CD4-positive, alpha-beta T cell treated with Interleukin-15 for 1 hour (primary cell): ENCODE measurements around the gene MTG2.
A peak's percentile ranks its signal among the peaks of the same experiment; 100 is the strongest.

Experiments
- DNase-seq: peaks from one replicate; pipeline ENCODE4 v3.0.0-alpha.2; 2020

MTG2 gene

DNA sequence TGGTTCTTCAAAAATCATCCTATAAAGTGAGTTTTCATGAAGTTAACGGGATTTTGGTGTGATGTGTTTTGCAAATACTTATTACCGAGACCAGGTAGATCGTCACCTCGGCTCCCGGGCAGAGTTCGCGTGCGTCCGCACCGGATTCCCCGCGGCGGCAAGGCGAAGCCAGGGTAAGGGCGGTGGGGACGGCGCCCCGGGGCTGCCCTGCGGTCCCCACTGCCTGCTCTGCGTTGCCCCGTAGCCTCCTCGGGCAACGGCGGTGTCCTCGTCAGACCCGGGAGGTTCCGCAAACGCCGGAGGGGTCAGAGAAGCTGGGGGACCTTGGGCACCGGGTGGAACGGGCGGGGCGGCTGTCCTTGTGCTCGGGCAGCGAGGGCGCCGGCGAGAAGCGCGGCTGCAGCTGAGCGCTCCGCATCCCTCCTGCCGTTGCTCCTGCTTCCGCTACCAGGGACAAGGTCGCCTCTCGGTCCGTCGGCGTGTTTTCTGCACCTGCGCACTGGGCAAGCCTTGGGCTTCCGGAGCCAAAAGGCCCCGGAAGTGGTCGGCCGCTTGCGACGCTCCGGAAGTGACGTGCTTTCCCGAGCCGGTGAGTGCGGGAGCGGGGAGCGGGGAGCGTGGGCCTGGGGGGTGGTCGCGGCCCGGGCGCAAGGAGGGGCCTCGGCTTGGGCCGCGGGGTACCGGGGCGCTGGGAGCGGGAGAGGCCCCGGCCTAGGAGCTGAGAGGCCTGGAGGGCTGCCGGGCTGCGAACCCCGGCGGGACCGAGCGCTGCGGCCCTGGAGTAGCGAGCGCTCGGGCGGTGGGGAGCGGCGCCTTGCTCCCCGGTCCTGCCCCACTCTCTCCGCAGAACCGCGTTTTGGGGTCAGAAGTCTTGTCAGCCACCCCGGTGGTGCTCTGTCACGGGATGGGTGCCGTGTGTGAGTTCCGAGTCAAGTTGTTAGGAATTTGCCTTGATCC is at the start of gene MTG2:
Gene MTG2, plus strand, starts transcription at position 560 of the 957 bp plus-strand sequence. CDS start 10,393 bp downstream, outside the sequence.
- peak; percentile 95 for DNase-seq

- DNase-seq, result no peak
Measured at GRCh38 chr20:62133051-62133845, 49.6 kb upstream of the MTG2 start.

DNA sequence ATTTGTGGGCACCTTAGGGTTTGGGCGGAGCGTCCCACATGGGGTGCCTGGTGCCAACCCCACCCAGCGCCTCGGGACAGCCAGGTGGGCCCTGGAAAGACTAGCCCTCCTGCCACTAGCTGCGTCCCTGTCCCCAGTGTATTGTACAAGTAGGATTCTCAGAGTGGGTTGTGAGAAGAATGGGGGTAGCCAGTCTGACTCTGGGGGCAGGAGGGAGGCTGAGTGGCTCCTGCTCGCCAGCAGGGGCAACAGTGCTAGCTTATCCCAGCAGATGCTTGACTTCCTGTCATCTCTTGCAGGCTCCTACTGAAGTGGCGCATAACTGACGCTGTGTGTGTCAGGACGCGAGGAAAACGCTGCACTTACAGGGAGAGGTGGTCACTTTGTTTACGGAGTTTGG is 49.0 kb upstream of the MTG2 start:
- DNase-seq, result no peak

- no peak for DNase-seq
Measured at GRCh38 chr20:62134735-62135231, 48.0 kb upstream of the MTG2 start.

GRCh38 chr20:62135573-62136266 is 47.1 kb upstream of the MTG2 start:
- DNase-seq, result no peak

DNA sequence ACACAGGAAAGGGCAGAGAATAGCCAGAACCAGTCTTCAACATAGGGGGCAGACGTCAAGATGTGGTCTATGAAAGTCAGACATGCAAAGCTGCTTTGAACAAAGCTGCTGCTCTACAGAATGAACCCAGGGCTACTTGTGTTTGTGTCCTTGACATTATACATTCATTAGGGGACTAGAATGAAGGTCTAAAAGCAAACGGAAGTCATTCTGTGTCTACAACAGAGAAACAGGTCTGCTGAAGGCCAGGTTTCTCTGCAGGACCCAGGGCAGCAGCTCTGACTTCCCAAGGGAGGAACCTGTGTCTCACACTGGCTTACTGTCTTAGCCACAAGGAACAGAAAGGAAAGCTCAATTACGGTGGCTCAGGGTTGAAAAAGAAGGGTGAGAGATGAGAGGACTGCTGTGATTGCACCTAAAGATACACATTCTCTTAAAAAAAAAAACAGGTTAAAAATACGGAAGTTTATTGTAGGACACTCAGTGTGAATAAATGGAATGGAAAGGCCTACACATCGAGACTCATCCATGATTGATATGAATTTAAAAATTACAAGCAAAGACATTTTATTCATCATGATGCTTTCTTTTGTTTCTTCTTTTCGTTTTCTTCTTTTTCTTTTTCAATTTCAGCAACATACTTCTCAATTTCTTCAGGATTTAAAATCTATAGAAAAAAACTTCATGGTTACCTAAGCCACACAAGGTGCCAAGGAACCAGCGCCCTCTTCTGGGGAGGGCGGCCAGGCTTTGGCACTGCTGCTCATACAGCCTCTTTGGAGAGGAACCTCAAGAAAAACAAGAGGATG is 46.3 kb upstream of the MTG2 start:
- DNase-seq, result peak; percentile 75

GRCh38 chr20:62137092-62137384 is 45.8 kb upstream of the MTG2 start:
- no peak for DNase-seq

GRCh38 chr20:62137478-62138203 is 45.2 kb upstream of the MTG2 start:
- no peak for DNase-seq

DNA sequence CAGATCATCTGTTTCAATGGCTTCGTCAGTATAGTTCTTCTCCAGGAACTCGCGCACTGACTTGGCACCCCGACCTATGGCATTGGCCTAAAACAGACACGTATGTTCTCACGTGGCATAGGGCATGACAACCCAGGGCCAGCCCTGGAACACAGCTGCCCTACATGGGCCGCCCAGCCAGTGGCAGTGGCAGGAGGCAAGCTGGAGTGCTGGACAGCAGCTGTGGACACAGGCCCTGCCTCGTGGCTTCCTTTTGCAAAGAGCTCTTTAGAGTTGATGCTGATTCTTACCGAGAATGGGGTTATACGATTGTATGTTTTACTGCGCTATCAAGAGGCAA is 44.7 kb upstream of the MTG2 start:
- DNase-seq, result no peak

DNA sequence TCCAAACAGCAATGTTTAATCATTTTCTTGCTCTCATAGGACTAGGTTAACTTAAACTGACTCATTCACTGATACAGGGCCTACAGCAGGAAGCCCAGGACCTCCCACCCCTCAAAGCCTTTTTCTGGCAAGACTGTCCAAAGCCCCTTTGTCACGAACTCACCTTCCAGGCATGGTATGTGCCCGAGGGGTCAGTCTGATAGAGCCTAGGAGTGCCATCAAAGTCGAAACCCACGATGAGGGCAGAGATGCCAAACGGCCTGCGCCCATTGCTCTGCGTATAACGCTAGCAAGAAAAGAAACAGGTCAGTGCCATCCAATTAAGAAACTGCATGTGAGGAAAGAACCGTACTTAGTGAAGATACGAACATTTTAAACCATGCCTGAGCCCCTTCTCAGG is 43.9 kb upstream of the MTG2 start:
- no peak for DNase-seq

GRCh38 chr20:62139636-62140035 is 43.2 kb upstream of the MTG2 start:
- DNase-seq, result no peak

DNA sequence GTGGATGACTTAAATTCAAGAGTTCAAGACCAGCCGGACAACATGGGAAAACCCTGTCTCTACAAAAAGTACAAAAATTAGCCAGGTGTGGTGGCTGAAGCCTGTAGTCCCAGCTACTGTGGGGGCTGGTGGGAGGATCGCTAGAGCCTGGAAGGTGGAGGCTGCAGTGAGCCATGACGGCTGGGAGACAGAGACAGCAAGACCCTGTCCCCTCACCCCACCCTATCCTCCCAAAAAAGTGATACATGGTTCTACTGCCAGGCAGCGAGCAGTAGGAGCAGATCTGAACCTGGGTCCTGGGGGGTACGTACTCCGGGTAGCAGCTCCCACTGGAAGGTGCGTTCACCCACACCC is 41.8 kb upstream of the MTG2 start:
- no peak for DNase-seq

GRCh38 chr20:62141397-62142251 is 41.2 kb upstream of the MTG2 start:
- DNase-seq, result no peak

- no peak for DNase-seq
Measured at GRCh38 chr20:62142252-62143080, 40.4 kb upstream of the MTG2 start.

DNA sequence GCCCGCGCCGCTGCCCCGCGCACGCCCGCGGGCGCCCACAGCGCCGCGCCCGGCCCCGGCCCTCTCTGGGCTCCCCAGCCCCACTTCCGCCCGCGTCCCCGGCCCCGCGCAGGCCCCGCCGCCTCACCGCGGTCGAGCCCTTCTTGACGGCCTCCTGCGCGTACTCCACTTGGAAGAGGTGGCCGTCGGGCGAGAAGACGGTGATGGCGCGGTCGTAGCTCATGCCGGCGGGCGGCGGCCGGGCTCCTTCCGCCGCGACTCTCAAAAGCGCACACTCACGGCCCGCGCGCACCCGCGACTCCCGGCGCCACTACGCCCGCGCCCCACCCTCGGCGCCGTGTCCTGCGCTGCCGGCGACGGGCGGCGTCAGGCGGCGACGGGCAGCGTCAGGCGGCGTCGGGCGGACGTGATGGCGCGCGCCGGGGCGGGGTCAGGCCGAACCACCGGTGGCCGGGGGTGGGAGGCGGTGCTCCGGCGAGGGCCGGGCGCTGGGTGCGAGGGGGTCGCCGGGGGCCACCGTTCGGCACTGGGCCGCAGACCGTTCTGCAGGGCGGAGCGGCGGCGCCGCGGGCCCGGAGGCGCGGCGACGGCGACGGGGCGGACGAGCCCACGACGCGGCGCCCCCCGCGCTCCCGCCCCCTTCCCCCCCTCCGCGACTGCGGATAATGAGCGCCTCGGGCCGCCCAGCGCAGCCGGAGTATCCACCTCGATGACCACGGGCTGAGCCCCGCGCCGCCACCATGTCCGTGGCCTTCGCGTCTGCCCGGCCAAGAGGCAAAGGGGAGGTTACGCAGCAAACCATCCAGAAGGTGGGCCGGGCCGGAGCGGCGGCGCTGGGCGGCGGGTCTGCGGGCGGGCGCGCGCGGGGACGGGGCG is 39.5 kb upstream of the MTG2 start, which contains the start of the genes PSMA7 and SS18L1:
Gene PSMA7, minus strand, starts transcription at position 314 of the 876 bp plus-strand sequence. Its CDS starts 91 bp downstream, at position 223.
Gene SS18L1, plus strand, starts transcription at position 689 of the 876 bp plus-strand sequence. Its CDS starts 52 bp downstream, at position 741.
- peak; percentile 84 for DNase-seq

DNA sequence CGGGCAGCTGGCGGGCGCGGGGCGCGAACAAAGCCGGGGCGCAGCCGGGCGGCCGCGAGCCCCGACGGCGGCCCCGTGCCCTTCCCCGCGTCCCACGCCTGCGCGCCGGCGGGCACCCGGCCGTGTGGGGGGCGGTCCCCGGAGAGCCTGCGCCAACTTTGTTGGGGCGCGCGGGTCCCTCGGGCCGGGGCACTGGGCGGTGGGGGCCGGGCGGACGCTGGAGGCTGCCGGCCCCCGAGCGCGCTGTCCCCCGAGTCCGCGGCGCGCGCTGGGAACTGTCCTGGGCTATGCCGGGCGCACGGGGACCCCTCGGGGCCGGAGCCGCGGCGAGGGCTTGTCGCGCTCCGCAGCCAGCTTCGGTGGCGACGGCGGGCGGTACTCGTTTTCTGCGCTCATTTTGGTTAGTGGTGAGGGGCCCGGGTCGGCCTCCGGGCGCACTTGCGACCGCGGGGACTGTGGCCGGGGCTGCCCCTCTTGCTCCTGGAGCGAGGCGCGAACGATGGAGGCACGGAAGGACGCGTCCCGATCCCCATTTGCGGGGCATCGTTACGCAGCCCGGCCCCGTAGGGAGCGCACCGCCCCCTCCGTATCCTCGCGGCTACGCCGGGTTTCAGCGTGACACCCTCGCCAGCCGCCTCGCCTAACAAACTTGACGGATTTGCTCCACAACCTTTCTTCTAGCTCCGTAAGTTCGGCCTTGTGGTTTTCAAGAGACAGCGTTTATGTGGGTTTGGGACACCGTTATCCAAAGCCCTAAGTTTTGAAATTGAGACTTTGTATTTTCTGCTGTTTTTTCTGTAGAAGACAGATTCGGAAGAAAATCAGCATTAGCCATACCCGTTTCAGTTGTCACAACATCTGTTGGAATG is 38.6 kb upstream of the MTG2 start:
- DNase-seq, result peak; percentile 39

GRCh38 chr20:62145688-62146018 is 37.2 kb upstream of the MTG2 start:
- DNase-seq, result no peak
